GM18526 (cell line): ENCODE data around the gene ANKRD11.

Experiments used
- POLR2A ChIP-seq: IDR thresholded peaks from 3 replicates; pipeline ENCODE4 v1.6.1; 2011; ENCODE audit not compliant: insufficient read length; ENCODE audit errors: extremely low read depth

The ANKRD11 gene

GRCh38 chr16:89268987-89269735 lies 221.2 kb downstream of the ANKRD11 start:
- TF ChIP-seq POLR2A, result no peak

- no peak for TF ChIP-seq POLR2A
Measured at GRCh38 chr16:89268585-89268984, 221.8 kb downstream of the ANKRD11 start.

- no peak for TF ChIP-seq POLR2A
Measured at GRCh38 chr16:89266521-89267134, 223.7 kb downstream of the ANKRD11 start.

- no peak for TF ChIP-seq POLR2A
Measured at GRCh38 chr16:89265647-89266046, 224.7 kb downstream of the ANKRD11 start.

GRCh38 chr16:89264800-89265550 lies 225.4 kb downstream of the ANKRD11 start:
- no peak for TF ChIP-seq POLR2A

GRCh38 chr16:89261691-89262563 lies 228.4 kb downstream of the ANKRD11 start:
- no peak for TF ChIP-seq POLR2A

- no peak for TF ChIP-seq POLR2A
Measured at GRCh38 chr16:89257757-89258465, 232.4 kb downstream of the ANKRD11 start.

GRCh38 chr16:89257281-89257731 lies 233.1 kb downstream of the ANKRD11 start:
- no peak for TF ChIP-seq POLR2A

GRCh38 chr16:89256651-89257254 lies 233.6 kb downstream of the ANKRD11 start:
- TF ChIP-seq POLR2A, result no peak

GRCh38 chr16:89253548-89254287 lies 236.6 kb downstream of the ANKRD11 start:
- no peak for TF ChIP-seq POLR2A

GRCh38 chr16:89248196-89248982 lies 242.0 kb downstream of the ANKRD11 start:
- no peak for TF ChIP-seq POLR2A

- TF ChIP-seq POLR2A, result no peak
Measured at GRCh38 chr16:89246903-89247733, 243.2 kb downstream of the ANKRD11 start.

- TF ChIP-seq POLR2A, result no peak
Measured at GRCh38 chr16:89246383-89246902, 243.9 kb downstream of the ANKRD11 start.
